ENCODE results near the gene ZSWIM4. TPM values are rescaled to one million over a fixed set of nuclear protein-coding genes. Genes with fewer than 3 reads are reported as not detected.

ZSWIM4 gene
- total and polyA plus RNA-seq, 2 of the 13 experiments (the other 11 are each of a cell fraction or from before 2014, with no cell fraction given): 0.33 to 0.86 TPM

- TF ChIP-seq, protein P1, sequence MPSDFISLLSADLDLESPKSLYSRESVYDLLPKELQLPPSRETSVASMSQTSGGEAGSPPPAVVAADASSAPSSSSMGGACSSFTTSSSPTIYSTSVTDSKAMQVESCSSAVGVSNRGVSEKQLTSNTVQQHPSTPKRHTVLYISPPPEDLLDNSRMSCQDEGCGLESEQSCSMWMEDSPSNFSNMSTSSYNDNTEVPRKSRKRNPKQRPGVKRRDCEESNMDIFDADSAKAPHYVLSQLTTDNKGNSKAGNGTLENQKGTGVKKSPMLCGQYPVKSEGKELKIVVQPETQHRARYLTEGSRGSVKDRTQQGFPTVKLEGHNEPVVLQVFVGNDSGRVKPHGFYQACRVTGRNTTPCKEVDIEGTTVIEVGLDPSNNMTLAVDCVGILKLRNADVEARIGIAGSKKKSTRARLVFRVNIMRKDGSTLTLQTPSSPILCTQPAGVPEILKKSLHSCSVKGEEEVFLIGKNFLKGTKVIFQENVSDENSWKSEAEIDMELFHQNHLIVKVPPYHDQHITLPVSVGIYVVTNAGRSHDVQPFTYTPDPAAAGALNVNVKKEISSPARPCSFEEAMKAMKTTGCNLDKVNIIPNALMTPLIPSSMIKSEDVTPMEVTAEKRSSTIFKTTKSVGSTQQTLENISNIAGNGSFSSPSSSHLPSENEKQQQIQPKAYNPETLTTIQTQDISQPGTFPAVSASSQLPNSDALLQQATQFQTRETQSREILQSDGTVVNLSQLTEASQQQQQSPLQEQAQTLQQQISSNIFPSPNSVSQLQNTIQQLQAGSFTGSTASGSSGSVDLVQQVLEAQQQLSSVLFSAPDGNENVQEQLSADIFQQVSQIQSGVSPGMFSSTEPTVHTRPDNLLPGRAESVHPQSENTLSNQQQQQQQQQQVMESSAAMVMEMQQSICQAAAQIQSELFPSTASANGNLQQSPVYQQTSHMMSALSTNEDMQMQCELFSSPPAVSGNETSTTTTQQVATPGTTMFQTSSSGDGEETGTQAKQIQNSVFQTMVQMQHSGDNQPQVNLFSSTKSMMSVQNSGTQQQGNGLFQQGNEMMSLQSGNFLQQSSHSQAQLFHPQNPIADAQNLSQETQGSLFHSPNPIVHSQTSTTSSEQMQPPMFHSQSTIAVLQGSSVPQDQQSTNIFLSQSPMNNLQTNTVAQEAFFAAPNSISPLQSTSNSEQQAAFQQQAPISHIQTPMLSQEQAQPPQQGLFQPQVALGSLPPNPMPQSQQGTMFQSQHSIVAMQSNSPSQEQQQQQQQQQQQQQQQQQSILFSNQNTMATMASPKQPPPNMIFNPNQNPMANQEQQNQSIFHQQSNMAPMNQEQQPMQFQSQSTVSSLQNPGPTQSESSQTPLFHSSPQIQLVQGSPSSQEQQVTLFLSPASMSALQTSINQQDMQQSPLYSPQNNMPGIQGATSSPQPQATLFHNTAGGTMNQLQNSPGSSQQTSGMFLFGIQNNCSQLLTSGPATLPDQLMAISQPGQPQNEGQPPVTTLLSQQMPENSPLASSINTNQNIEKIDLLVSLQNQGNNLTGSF (CRISPR knock-in tag; IDR thresholded peaks at IDR 0.05): no peak
- 0 out of 2 replicates have a peak, but pooled peaks have one; percentile 29 for TF ChIP-seq MED1 (CRISPR knock-in tag; IDR thresholded peaks at IDR 0.05)
- peak; percentile 63 for TF ChIP-seq ZNF687 (CRISPR knock-in tag; IDR thresholded peaks at IDR 0.05)
- TF ChIP-seq ZNF563 (CRISPR knock-in tag; IDR thresholded peaks at IDR 0.05): peak; percentile 28; the same call in 1 of the 2 replicates
- TF ChIP-seq FOXP4 (CRISPR knock-in tag; IDR thresholded peaks at IDR 0.05): peak; percentile 29; the same call in 1 of the 2 replicates
- TF ChIP-seq HNRNPK (IDR thresholded peaks at IDR 0.05; ENCODE audit: low read depth, low read length, poor library complexity, severe bottlenecking): peak; percentile 96
- no peak for TF ChIP-seq NFATC3 (CRISPR knock-in tag; IDR thresholded peaks at IDR 0.05)
- no peak for TF ChIP-seq ZNF616 (CRISPR knock-in tag; IDR thresholded peaks at IDR 0.05; ENCODE audit: low read depth)
- peak; percentile 73; the same call in 1 of the 2 replicates for TF ChIP-seq SAP130 (CRISPR knock-in tag; IDR thresholded peaks at IDR 0.05; ENCODE audit: low read depth)
- TF ChIP-seq XBP1 (CRISPR knock-in tag; IDR thresholded peaks at IDR 0.05): no peak
- TF ChIP-seq ZSCAN30 (CRISPR knock-in tag; IDR thresholded peaks at IDR 0.05): no peak
- no peak for TF ChIP-seq THYN1 (CRISPR knock-in tag; IDR thresholded peaks at IDR 0.05; ENCODE audit: borderline replicate concordance, low read depth)
- TF ChIP-seq ZNF770 (CRISPR knock-in tag; IDR thresholded peaks at IDR 0.05): peak; percentile 98
Measured at GRCh38 chr19:13847407-13848339, 52.4 kb downstream of the ZSWIM4 start (continued).
